ENCODE measurements around the gene AGK. TPM values are rescaled to one million over a fixed set of nuclear protein-coding genes. Genes with fewer than 3 reads are reported as not detected.

AGK gene
- total RNA-seq, 1 donor from 2014 or later, result 31.9 TPM

DNA sequence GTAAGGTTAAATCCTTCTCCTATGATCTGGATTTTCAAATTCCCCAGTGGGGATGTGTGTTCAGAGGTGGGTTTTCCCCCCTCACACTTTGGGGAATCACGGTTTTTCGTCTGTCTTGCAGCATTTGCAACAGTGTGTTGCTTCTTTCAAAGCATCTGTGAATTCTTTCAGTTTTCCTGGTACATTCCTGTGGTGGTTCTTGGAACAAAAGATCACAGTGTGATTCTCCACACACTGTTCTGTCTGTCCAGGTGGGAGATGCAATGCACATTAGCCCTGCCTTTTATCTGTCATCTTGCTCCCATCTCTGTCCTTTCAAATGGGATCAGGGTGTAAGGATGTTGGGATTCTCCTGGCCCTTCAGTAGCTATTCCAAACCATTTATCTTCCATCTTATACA lies 11.8 kb downstream of the AGK start:
- H3K27me3 Mint-ChIP-seq, result no peaks in the 10 kb centered on the region
- H3K9me3 Mint-ChIP-seq, result no peaks in the 10 kb centered on the region
- H3K36me3 Mint-ChIP-seq, result peaks cover 36% of the 10 kb centered on the region
- no peak overlapping the region for H3K27ac Mint-ChIP-seq
- no peak overlapping the region for H3K4me3 Mint-ChIP-seq
- DNase-seq (ENCODE audit: extremely low spot score, unreplicated experiment), result no peak
- TF ChIP-seq, protein P1, sequence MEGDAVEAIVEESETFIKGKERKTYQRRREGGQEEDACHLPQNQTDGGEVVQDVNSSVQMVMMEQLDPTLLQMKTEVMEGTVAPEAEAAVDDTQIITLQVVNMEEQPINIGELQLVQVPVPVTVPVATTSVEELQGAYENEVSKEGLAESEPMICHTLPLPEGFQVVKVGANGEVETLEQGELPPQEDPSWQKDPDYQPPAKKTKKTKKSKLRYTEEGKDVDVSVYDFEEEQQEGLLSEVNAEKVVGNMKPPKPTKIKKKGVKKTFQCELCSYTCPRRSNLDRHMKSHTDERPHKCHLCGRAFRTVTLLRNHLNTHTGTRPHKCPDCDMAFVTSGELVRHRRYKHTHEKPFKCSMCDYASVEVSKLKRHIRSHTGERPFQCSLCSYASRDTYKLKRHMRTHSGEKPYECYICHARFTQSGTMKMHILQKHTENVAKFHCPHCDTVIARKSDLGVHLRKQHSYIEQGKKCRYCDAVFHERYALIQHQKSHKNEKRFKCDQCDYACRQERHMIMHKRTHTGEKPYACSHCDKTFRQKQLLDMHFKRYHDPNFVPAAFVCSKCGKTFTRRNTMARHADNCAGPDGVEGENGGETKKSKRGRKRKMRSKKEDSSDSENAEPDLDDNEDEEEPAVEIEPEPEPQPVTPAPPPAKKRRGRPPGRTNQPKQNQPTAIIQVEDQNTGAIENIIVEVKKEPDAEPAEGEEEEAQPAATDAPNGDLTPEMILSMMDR (conservative IDR thresholded peaks at IDR 0.05), result no peak
- H3K4me1 Mint-ChIP-seq (ENCODE audit: unreplicated experiment), result no peaks in the 10 kb centered on the region

GRCh38 chr7:141563956-141564623 lies 12.9 kb downstream of the AGK start:
- Mint-ChIP-seq H3K4me1 (ENCODE audit: unreplicated experiment) (no peaks in the 10 kb centered on the region), H3K27me3 (no peaks in the 10 kb centered on the region), H3K9me3 (no peaks in the 10 kb centered on the region), H3K36me3 (peaks cover 29% of the 10 kb centered on the region), H3K4me3 (no peak overlapping the region), H3K27ac (no peak overlapping the region)
- TF ChIP-seq, protein P1 (conservative IDR thresholded peaks at IDR 0.05), result no peak
- DNase-seq (ENCODE audit: extremely low spot score, unreplicated experiment), result no peak

GRCh38 chr7:141567432-141567831 lies 16.2 kb downstream of the AGK start:
- TF ChIP-seq, protein P1 (conservative IDR thresholded peaks at IDR 0.05), result no peak

GRCh38 chr7:141568227-141568626 lies 17.0 kb downstream of the AGK start:
- no peak for DNase-seq (ENCODE audit: extremely low spot score, unreplicated experiment)
- H3K27ac Mint-ChIP-seq, result no peak overlapping the region
- H3K4me1 Mint-ChIP-seq (ENCODE audit: unreplicated experiment), result no peaks in the 10 kb centered on the region
- no peaks in the 10 kb centered on the region for H3K27me3 Mint-ChIP-seq
- H3K36me3 Mint-ChIP-seq, result peaks cover 21% of the 10 kb centered on the region
- TF ChIP-seq, protein P1 (conservative IDR thresholded peaks at IDR 0.05), result no peak
- H3K9me3 Mint-ChIP-seq, result no peaks in the 10 kb centered on the region
- no peak overlapping the region for H3K4me3 Mint-ChIP-seq

More at GRCh38 chr7:141567432-141567831, 16.2 kb downstream of the AGK start:
- Mint-ChIP-seq H3K4me3 (no peak overlapping the region), H3K4me1 (ENCODE audit: unreplicated experiment) (no peaks in the 10 kb centered on the region), H3K27ac (no peak overlapping the region), H3K36me3 (peaks cover 16% of the 10 kb centered on the region), H3K27me3 (no peaks in the 10 kb centered on the region), H3K9me3 (no peaks in the 10 kb centered on the region)
- no peak for DNase-seq (ENCODE audit: extremely low spot score, unreplicated experiment)

DNA sequence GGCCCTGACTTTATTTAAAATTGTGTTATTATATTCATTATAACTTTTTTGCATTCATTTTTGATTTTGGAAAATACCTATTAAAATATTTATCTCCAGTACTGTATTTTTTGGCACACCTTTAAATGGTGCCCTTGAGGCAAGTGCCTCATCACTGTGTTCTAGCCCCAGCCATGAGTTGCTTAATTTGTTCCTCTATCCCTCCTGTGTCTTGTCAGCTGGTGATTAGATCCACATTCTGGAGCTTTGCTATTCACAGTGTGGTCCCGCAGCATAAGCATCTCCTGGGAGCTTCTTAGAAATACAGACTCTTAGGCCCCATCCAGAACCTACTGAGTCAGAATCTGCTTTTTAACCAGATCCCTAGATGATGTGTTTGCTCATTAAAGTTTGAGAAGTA lies 19.8 kb downstream of the AGK start:
- Mint-ChIP-seq H3K27ac (no peak overlapping the region), H3K4me3 (no peak overlapping the region), H3K36me3 (peaks cover 26% of the 10 kb centered on the region), H3K4me1 (ENCODE audit: unreplicated experiment) (no peaks in the 10 kb centered on the region), H3K27me3 (no peaks in the 10 kb centered on the region), H3K9me3 (peaks cover under 1% of the 10 kb centered on the region)
- TF ChIP-seq, protein P1 (conservative IDR thresholded peaks at IDR 0.05), result no peak
- DNase-seq (ENCODE audit: extremely low spot score, unreplicated experiment), result no peak

Measured in type B pancreatic cell (in vitro differentiated cells).